Spleen (tissue), 7 donors: Measurements from ENCODE around the gene ZNF148.

Source experiments
- CTCF ChIP-seq, 11 experiments: fragments of 200-600 bp in 7 of 11; fragments of 450-650 bp in 4 of 11; sonication (generic) in 4 of 11; IDR thresholded peaks in 8 of 11; conservative IDR thresholded peaks in 3 of 11; 1 replicate in 7 of 11; 2 replicates in 4 of 11; pipeline versions ENCODE4 v1.4.0 to v1.8.0; 2016 to 2021; ENCODE audit warnings: antibody characterized with exemption in 11 of 11, inconsistent platforms in 4 of 11, mild to moderate bottlenecking in 1 of 11
- POLR2A ChIP-seq, 3 donors: fragments of 450-650 bp; IDR thresholded peaks; one replicate each; pipeline ENCODE4 v1.5.1; 2017; ENCODE audit warnings: antibody characterized with exemption in 3 of 3, mild to moderate bottlenecking in 1 of 3
- donor health status: DM: no; HTN: no; CAD: no; lungs with moderate emphysema.
- donor health status: DM: no; HTN: no; CAD: no.
- donor health status: DM: no; HTN: no; CAD: no.

DNA sequence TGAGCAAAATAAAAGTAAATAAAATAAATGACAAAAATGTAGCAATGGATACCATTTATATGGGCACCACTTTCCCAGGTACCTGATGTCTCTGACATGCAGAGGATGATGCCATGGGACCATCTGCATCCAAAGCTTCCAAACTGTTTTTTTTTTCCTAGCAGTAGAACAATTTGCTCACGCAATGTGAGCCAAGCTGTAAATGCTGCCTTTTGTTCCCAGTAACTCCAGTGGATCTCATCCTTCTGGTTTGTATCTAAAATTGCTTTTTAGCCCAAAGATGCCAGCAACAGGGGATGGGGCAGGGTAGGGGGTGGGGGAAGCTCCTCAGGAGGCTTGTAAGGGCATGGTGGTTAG, 195.3 kb downstream of the ZNF148 start:
- TF ChIP-seq CTCF (IDR thresholded peaks at IDR 0.05 in 8 of 11, conservative IDR thresholded peaks at IDR 0.05 in 3 of 11) (no peak), POLR2A (IDR thresholded peaks at IDR 0.05) (no peak)
